Measurements from ENCODE around the gene GPR39. TPM values are rescaled to one million over a fixed set of nuclear protein-coding genes. Genes with fewer than 3 reads are reported as not detected.

The GPR39 gene
- total RNA-seq, 6 donors from 2014 or later, result 10.1 to 45.9 (median 24.0) TPM

DNA sequence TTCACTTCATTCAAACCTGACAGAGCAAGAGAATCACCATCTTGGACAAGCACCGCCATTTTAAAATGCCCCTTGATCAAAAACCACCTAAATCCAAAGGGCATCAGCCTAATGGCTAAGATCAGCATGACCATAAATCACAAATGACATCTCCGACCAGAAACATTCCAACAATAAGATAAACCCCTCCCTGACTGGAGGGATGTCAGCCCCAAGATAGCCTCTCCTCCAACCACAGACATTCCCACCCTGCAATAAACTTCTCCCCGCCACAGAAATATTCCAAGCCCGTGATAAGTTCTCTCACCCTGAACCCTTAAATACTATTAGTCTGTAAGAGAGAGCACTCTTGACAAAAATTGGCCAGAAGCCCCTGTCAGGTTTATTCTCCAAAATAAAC lies 275.0 kb downstream of the GPR39 start:
- no peak overlapping the region for H3K27ac ChIP-seq
- no peaks in the 10 kb centered on the region for H3K27me3 ChIP-seq
- 85 to 94% methylated on average over 4 of the region's 4 CpGs for WGBS, 2 donors
- no peaks in the 10 kb centered on the region for H3K9me3 ChIP-seq
- H3K36me3 ChIP-seq, result no peaks in the 10 kb centered on the region
- TF ChIP-seq POLR2AphosphoS5 (IDR thresholded peaks at IDR 0.05) (no peak), EP300 (IDR thresholded peaks at IDR 0.05) (no peak), POLR2A (IDR thresholded peaks at IDR 0.05) (no peak)
- TF ChIP-seq, protein P1, sequence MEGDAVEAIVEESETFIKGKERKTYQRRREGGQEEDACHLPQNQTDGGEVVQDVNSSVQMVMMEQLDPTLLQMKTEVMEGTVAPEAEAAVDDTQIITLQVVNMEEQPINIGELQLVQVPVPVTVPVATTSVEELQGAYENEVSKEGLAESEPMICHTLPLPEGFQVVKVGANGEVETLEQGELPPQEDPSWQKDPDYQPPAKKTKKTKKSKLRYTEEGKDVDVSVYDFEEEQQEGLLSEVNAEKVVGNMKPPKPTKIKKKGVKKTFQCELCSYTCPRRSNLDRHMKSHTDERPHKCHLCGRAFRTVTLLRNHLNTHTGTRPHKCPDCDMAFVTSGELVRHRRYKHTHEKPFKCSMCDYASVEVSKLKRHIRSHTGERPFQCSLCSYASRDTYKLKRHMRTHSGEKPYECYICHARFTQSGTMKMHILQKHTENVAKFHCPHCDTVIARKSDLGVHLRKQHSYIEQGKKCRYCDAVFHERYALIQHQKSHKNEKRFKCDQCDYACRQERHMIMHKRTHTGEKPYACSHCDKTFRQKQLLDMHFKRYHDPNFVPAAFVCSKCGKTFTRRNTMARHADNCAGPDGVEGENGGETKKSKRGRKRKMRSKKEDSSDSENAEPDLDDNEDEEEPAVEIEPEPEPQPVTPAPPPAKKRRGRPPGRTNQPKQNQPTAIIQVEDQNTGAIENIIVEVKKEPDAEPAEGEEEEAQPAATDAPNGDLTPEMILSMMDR (IDR thresholded peaks at IDR 0.05), result no peak
- ATAC-seq (ENCODE audit: low FRiP score in 2 of 2), result no peak
- no peak for DNase-seq
- no peaks in the 10 kb centered on the region for H3K4me1 ChIP-seq
- H3K4me3 ChIP-seq, result no peak overlapping the region

DNA sequence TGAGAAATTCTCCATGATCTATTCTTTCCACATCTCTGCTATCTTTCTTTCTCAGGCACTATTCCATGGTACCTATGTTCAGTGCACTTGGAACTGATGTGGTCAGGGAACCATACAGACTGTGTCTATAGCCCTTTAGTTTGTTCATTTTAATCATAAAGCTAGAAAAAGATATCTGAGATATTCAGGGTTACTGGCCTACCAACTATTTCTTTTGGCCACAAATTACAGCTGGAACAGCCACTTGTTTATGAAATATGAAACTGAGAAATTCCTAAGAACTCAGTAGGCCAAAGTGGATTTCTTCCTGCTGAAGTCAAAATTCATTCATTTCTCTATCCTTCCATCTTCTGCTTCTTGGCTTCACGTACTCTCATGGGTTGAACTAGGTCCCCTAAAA lies 276.2 kb downstream of the GPR39 start:
- Histone ChIP-seq H3K9me3 (no peaks in the 10 kb centered on the region), H3K4me1 (no peaks in the 10 kb centered on the region), H3K27me3 (no peaks in the 10 kb centered on the region), H3K36me3 (no peaks in the 10 kb centered on the region), H3K4me3 (no peak overlapping the region), H3K27ac (no peak overlapping the region)
- WGBS, 2 donors, result 84 to 85% methylated on average over 1 of the region's 1 CpG
- TF ChIP-seq POLR2AphosphoS5 (IDR thresholded peaks at IDR 0.05), result no peak
- no peak for TF ChIP-seq EP300 (IDR thresholded peaks at IDR 0.05)
- no peak for TF ChIP-seq POLR2A (IDR thresholded peaks at IDR 0.05)
- TF ChIP-seq, protein P1 (IDR thresholded peaks at IDR 0.05), result no peak
- DNase-seq, result no peak
- ATAC-seq (ENCODE audit: low FRiP score in 2 of 2), result no peak

Small RNA genes within 50 kb of the gene (small RNA-seq; reads per million reads assigned to genes)
- gene RNU6-175P, result 0 reads per million in 4 donors

Measured in upper lobe of left lung (tissue), 6 donors.